ENCODE measurements around the gene TNNC1. TPM values are rescaled to one million over a fixed set of nuclear protein-coding genes. Genes with fewer than 3 reads are reported as not detected.

The TNNC1 gene
- total RNA-seq, 1 donor from 2014 or later: 12.4 TPM

GRCh38 chr3:52493232-52494017 lies 39.6 kb upstream of the TNNC1 start:
- H3K4me3 Mint-ChIP-seq (ENCODE audit: unreplicated experiment): no peak overlapping the region
- H3K9me3 ChIP-seq (ENCODE audit: insufficient read depth, low read depth, low read length): no peaks in the 10 kb centered on the region
- H2AFZ ChIP-seq (ENCODE audit: low read depth, low read length): no peak overlapping the region
- H3K4me3 ChIP-seq (ENCODE audit: insufficient read depth, low read depth, low read length): no peak overlapping the region
- H3K27ac Mint-ChIP-seq (ENCODE audit: unreplicated experiment): no peak overlapping the region
- H3K36me3 ChIP-seq (ENCODE audit: insufficient read depth, low read length): peaks cover 8% of the 10 kb centered on the region
- no peak overlapping the region for H3K4me2 ChIP-seq (ENCODE audit: low read length)
- FAIRE-seq (no peak), DNase-seq (ENCODE audit: low read depth) (no peak)
- peaks cover 28% of the 10 kb centered on the region for H4K20me1 ChIP-seq (ENCODE audit: insufficient read depth, low read length)
- no peaks in the 10 kb centered on the region for H3K9me3 Mint-ChIP-seq (ENCODE audit: unreplicated experiment)
- H3K4me1 ChIP-seq (ENCODE audit: insufficient read depth, low read length): peaks cover 31% of the 10 kb centered on the region
- H3K27me3 ChIP-seq (ENCODE audit: insufficient read depth, low read length): no peaks in the 10 kb centered on the region
- H3K27me3 Mint-ChIP-seq (ENCODE audit: low read depth, unreplicated experiment): no peaks in the 10 kb centered on the region
- peaks cover 8% of the 10 kb centered on the region for H3K36me3 Mint-ChIP-seq (ENCODE audit: low read depth, unreplicated experiment)
- H3K27ac ChIP-seq (ENCODE audit: low read depth, low read length): no peak overlapping the region
- no peaks in the 10 kb centered on the region for H3K79me2 ChIP-seq (ENCODE audit: insufficient read depth, low read length)
- H3K9ac ChIP-seq (ENCODE audit: low read length): no peak overlapping the region
- TF ChIP-seq EZH2 (IDR thresholded peaks at IDR 0.05; ENCODE audit: insufficient read depth, low read length): no peak
- no peak for TF ChIP-seq CTCF (IDR thresholded peaks at IDR 0.05; ENCODE audit: insufficient read depth, low read depth, low read length)
- peaks cover 20% of the 10 kb centered on the region for H3K4me1 Mint-ChIP-seq (ENCODE audit: low read depth, unreplicated experiment)

GRCh38 chr3:52492059-52492458 lies 38.2 kb upstream of the TNNC1 start:
- Mint-ChIP-seq H3K4me1 (ENCODE audit: low read depth, unreplicated experiment) (peaks cover 20% of the 10 kb centered on the region), H3K27me3 (ENCODE audit: low read depth, unreplicated experiment) (no peaks in the 10 kb centered on the region), H3K4me3 (ENCODE audit: unreplicated experiment) (no peak overlapping the region), H3K27ac (ENCODE audit: unreplicated experiment) (peak overlapping the region; percentile 41), H3K36me3 (ENCODE audit: low read depth, unreplicated experiment) (peaks cover 10% of the 10 kb centered on the region), H3K9me3 (ENCODE audit: unreplicated experiment) (no peaks in the 10 kb centered on the region)
- Histone ChIP-seq H3K9ac (ENCODE audit: low read length) (no peak overlapping the region), H3K36me3 (ENCODE audit: insufficient read depth, low read length) (peaks cover 8% of the 10 kb centered on the region), H3K4me2 (ENCODE audit: low read length) (no peak overlapping the region), H3K27ac (ENCODE audit: low read depth, low read length) (no peak overlapping the region), H3K79me2 (ENCODE audit: insufficient read depth, low read length) (no peaks in the 10 kb centered on the region), H2AFZ (ENCODE audit: low read depth, low read length) (no peak overlapping the region), H3K27me3 (ENCODE audit: insufficient read depth, low read length) (no peaks in the 10 kb centered on the region), H4K20me1 (ENCODE audit: insufficient read depth, low read length) (peaks cover 28% of the 10 kb centered on the region), H3K4me1 (ENCODE audit: insufficient read depth, low read length) (peaks cover 23% of the 10 kb centered on the region), H3K9me3 (ENCODE audit: insufficient read depth, low read depth, low read length) (no peaks in the 10 kb centered on the region), H3K4me3 (ENCODE audit: insufficient read depth, low read depth, low read length) (no peak overlapping the region)
- FAIRE-seq (no peak), DNase-seq (ENCODE audit: low read depth) (no peak)
- TF ChIP-seq EZH2 (IDR thresholded peaks at IDR 0.05; ENCODE audit: insufficient read depth, low read length): no peak
- TF ChIP-seq CTCF (IDR thresholded peaks at IDR 0.05; ENCODE audit: insufficient read depth, low read depth, low read length): no peak

GRCh38 chr3:52490939-52491526 lies 37.2 kb upstream of the TNNC1 start:
- Histone ChIP-seq H3K9ac (ENCODE audit: low read length) (peak overlapping the region; percentile 18), H4K20me1 (ENCODE audit: insufficient read depth, low read length) (peaks cover 28% of the 10 kb centered on the region), H3K27ac (ENCODE audit: low read depth, low read length) (peak overlapping the region; percentile 47), H3K4me1 (ENCODE audit: insufficient read depth, low read length) (peaks cover 23% of the 10 kb centered on the region), H2AFZ (ENCODE audit: low read depth, low read length) (no peak overlapping the region), H3K4me3 (ENCODE audit: insufficient read depth, low read depth, low read length) (no peak overlapping the region), H3K79me2 (ENCODE audit: insufficient read depth, low read length) (no peaks in the 10 kb centered on the region), H3K4me2 (ENCODE audit: low read length) (peak overlapping the region; percentile 43), H3K9me3 (ENCODE audit: insufficient read depth, low read depth, low read length) (no peaks in the 10 kb centered on the region), H3K27me3 (ENCODE audit: insufficient read depth, low read length) (no peaks in the 10 kb centered on the region), H3K36me3 (ENCODE audit: insufficient read depth, low read length) (peaks cover 8% of the 10 kb centered on the region)
- H3K36me3 Mint-ChIP-seq (ENCODE audit: low read depth, unreplicated experiment): peaks cover 11% of the 10 kb centered on the region
- DNase-seq (ENCODE audit: low read depth): peak; percentile 33
- H3K4me3 Mint-ChIP-seq (ENCODE audit: unreplicated experiment): no peak overlapping the region
- H3K27me3 Mint-ChIP-seq (ENCODE audit: low read depth, unreplicated experiment): no peaks in the 10 kb centered on the region
- peaks cover 19% of the 10 kb centered on the region for H3K4me1 Mint-ChIP-seq (ENCODE audit: low read depth, unreplicated experiment)
- no peak for FAIRE-seq
- H3K9me3 Mint-ChIP-seq (ENCODE audit: unreplicated experiment): no peaks in the 10 kb centered on the region
- TF ChIP-seq EZH2 (IDR thresholded peaks at IDR 0.05; ENCODE audit: insufficient read depth, low read length) (no peak), CTCF (IDR thresholded peaks at IDR 0.05; ENCODE audit: insufficient read depth, low read depth, low read length) (no peak)
- H3K27ac Mint-ChIP-seq (ENCODE audit: unreplicated experiment): peak overlapping the region; percentile 49

All from astrocyte (in vitro differentiated cells and primary cell).